ENCODE measurements around the gene PDPN.

- TF ChIP-seq CTCF (IDR thresholded peaks at IDR 0.05 in 8 of 11, conservative IDR thresholded peaks at IDR 0.05 in 3 of 11), result no peak
- TF ChIP-seq POLR2A (IDR thresholded peaks at IDR 0.05), result no peak
Measured at GRCh38 chr1:13604176-13604575, 20.5 kb downstream of the PDPN start.
